ENCODE data around the gene SEC11C.

GRCh38 chr18:59197636-59198035 lies 58.0 kb downstream of the SEC11C start:
- TF ChIP-seq CTCF (IDR thresholded peaks at IDR 0.05) (no peak), POLR2AphosphoS5 (IDR thresholded peaks at IDR 0.05; ENCODE audit: insufficient read depth in 1 of 2, low read depth in 1 of 2) (no peak)
